Measurements from ENCODE around the gene FNBP1L.
A peak's percentile ranks its signal among the peaks of the same experiment; 100 is the strongest.

FNBP1L gene

GRCh38 chr1:93503163-93503562 lies 55.2 kb downstream of the FNBP1L start:
- Mint-ChIP-seq H3K27me3 (ENCODE audit: low read depth) (no peaks in the 10 kb centered on the region), H3K36me3 (ENCODE audit: low read depth) (peaks cover 67% of the 10 kb centered on the region), H3K4me1 (peaks cover 14% of the 10 kb centered on the region), H3K4me3 (no peak overlapping the region), H3K9me3 (peaks cover 4% of the 10 kb centered on the region), H3K27ac (peak overlapping the region in 1 of 3 experiments; percentile 41)
- TF ChIP-seq CTCF (IDR thresholded peaks at IDR 0.05; ENCODE audit: unreplicated experiment in 3 of 3) = no peak

DNA sequence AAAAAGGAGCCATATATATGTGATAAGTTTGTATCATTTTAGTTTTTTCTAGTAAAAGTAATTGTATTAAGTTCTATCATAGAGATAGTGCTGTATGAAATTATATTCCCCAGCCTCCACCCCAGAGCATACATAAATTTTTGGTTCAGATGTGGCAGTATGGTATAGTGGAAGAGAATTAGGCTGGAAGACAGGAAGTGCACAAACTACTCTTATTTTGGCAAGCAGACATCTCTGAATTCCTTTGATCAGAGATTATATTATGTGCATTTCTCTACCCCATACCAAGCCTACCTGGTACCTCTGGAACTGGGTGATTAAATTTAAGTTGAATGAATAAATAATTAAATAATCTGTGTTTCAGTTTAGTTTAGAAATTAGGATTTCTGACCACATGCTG lies 55.9 kb downstream of the FNBP1L start:
- Mint-ChIP-seq H3K36me3 (ENCODE audit: low read depth) (peaks cover 73% of the 10 kb centered on the region), H3K9me3 (peaks cover 10% of the 10 kb centered on the region), H3K4me1 (peaks cover 9% of the 10 kb centered on the region), H3K4me3 (no peak overlapping the region), H3K27me3 (ENCODE audit: low read depth) (no peaks in the 10 kb centered on the region), H3K27ac (no peak overlapping the region)
- TF ChIP-seq CTCF (IDR thresholded peaks at IDR 0.05; ENCODE audit: unreplicated experiment in 3 of 3) = no peak

DNA sequence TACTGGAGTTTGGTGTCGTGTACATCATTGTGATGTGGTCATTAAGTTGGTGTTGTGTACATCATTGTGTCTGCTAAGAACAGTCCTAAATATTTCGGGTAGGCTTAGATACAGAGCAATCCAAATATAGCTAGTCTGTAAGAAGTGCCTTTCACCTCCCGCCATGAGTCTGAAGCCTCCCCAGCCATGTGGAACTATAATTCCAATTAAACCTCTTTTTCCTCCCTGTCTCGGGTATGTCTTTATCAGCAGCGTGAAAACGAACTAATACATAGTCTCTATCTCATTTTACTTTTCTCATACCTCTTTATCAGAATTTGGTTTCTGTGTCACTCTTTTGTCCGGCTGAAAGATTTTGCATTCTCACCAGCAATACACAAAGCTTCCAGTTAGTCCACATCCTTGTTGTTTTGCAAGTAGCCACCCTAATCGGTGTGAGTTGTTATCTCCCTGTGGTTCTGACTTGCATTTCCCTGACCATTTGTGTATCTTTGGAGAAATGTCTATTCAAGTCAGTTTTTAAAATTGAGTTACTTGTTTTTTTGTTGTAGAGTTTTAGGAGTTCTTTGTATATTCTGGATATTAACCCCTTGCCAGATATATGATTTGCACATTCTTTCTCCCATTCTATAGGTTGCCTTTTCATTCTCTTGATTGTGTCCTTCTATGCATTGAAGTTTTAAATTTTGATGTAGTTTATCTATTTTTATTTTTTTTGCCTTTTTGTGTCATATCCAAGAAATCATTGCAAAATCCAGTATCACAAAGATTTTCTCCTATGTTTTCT lies 56.5 kb downstream of the FNBP1L start:
- Mint-ChIP-seq H3K27me3 (ENCODE audit: low read depth) (no peaks in the 10 kb centered on the region), H3K4me3 (no peak overlapping the region), H3K4me1 (peaks cover 3% of the 10 kb centered on the region), H3K9me3 (peaks cover 16% of the 10 kb centered on the region), H3K36me3 (ENCODE audit: low read depth) (peaks cover 73% of the 10 kb centered on the region), H3K27ac (peak overlapping the region in 2 of 3 experiments; percentile 5 to 35)
- TF ChIP-seq CTCF (IDR thresholded peaks at IDR 0.05; ENCODE audit: unreplicated experiment in 3 of 3) = no peak

DNA sequence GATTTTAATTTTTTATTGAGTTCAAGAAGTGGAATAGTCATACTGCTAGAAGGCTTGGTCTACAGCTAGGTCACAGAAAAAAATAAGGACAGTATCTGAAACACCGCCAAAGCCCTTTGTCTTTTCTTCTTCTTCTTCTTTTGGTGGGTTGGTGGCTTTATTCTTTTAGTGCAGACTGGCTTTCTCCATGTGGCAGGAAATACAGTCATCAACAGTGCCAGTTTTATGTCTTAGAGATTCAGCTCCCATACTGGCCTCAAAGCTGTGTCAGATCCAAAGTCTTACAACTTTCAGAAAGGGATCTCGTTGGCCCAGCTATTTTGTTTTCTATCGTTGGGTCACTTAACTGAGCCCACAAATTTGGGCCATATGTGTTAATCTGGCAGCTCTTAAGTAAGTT lies 58.2 kb downstream of the FNBP1L start:
- Mint-ChIP-seq H3K4me3 (no peak overlapping the region), H3K9me3 (peaks cover 25% of the 10 kb centered on the region), H3K27me3 (ENCODE audit: low read depth) (no peaks in the 10 kb centered on the region), H3K4me1 (no peaks in the 10 kb centered on the region), H3K36me3 (ENCODE audit: low read depth) (peaks cover 74% of the 10 kb centered on the region), H3K27ac (no peak overlapping the region)
- no peak for TF ChIP-seq CTCF (IDR thresholded peaks at IDR 0.05; ENCODE audit: unreplicated experiment in 3 of 3)

GRCh38 chr1:93516164-93516563 lies 68.2 kb downstream of the FNBP1L start:
- H3K27me3 Mint-ChIP-seq (ENCODE audit: low read depth) = no peaks in the 10 kb centered on the region
- H3K4me3 Mint-ChIP-seq = no peak overlapping the region
- H3K27ac Mint-ChIP-seq = no peak overlapping the region
- H3K36me3 Mint-ChIP-seq (ENCODE audit: low read depth) = peaks cover 43% of the 10 kb centered on the region
- H3K9me3 Mint-ChIP-seq = peaks cover 9% of the 10 kb centered on the region
- TF ChIP-seq CTCF (IDR thresholded peaks at IDR 0.05; ENCODE audit: unreplicated experiment in 3 of 3) = no peak
- H3K4me1 Mint-ChIP-seq = peaks cover 7% of the 10 kb centered on the region

GRCh38 chr1:93518516-93518915 lies 70.6 kb downstream of the FNBP1L start:
- H3K4me1 Mint-ChIP-seq = peaks cover 7% of the 10 kb centered on the region
- peak overlapping the region in 1 of 3 experiments; percentile 35 for H3K27ac Mint-ChIP-seq
- no peaks in the 10 kb centered on the region for H3K27me3 Mint-ChIP-seq (ENCODE audit: low read depth)
- TF ChIP-seq CTCF (IDR thresholded peaks at IDR 0.05; ENCODE audit: unreplicated experiment in 3 of 3) = no peak
- H3K9me3 Mint-ChIP-seq = peaks cover 9% of the 10 kb centered on the region
- peaks cover 57% of the 10 kb centered on the region for H3K36me3 Mint-ChIP-seq (ENCODE audit: low read depth)
- no peak overlapping the region for H3K4me3 Mint-ChIP-seq
